DLD1 (cell line): Measurements from ENCODE around the gene CXCR2.
"Not testable (repeated sequence)": the region's sequence is repeated elsewhere in the genome, so short reads cannot be mapped to it uniquely, and the experiment has no call there.

ENCODE experiments used
- in situ Hi-C: cut with HindIII; loops from 2 replicates; pipeline ENCODE4 v1.10.0; 2017; ENCODE audit warnings: low sequenced_read_pairs

CXCR2 gene

GRCh38 chr2:218129458-218130135 is 3.8 kb downstream of the CXCR2 start:
- in situ Hi-C loops, result no loop called here

DNA sequence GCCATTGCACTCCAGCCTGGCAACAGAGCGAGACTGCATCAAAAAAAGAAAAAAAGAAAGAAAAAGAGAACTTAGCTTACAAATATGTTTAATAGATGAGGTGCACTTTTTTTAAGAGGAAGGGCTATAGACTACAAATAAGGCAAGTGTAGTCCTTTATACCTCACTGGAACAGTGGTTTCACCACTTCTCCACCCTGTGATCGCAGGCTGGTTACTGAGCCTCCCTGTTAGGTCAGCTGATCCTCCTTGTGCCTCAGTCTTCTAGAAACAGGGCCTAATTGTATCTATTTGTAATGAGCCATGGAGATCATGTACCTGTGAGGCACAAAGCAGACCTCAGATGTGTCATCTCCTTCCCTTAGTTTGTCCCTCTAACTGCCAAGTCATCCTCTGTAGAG is 4.5 kb downstream of the CXCR2 start:
- in situ Hi-C loops, result no loop called here

GRCh38 chr2:218130822-218131221 is 5.0 kb downstream of the CXCR2 start:
- in situ Hi-C loops, result no loop called here

- in situ Hi-C loops, result no loop called here
These were observed 11.7 kb downstream of the CXCR2 start for GRCh38 chr2:218137514-218137913.

DNA sequence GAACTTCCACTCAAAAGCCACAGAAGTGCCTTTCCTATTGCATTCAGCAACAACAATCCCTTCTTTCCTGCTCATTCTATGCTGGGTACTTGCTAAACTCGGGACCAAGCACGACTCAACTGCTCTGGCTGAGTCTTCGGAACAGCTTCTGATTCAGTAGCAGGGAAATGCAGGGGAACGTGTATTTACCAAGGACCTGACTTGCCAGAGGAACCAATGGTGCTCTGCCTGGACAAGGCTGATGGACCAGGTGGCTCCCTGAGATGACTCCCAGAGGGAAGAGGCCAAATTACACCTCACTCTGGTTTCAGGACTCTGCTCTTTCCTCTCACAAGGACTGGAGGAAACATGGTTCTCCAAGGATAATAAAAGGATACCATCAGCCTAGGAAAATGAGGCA is 12.2 kb downstream of the CXCR2 start:
- in situ Hi-C loops, result no loop called here

- in situ Hi-C loops, result no loop called here
These were observed 19.3 kb downstream of the CXCR2 start for GRCh38 chr2:218145124-218145523.

DNA sequence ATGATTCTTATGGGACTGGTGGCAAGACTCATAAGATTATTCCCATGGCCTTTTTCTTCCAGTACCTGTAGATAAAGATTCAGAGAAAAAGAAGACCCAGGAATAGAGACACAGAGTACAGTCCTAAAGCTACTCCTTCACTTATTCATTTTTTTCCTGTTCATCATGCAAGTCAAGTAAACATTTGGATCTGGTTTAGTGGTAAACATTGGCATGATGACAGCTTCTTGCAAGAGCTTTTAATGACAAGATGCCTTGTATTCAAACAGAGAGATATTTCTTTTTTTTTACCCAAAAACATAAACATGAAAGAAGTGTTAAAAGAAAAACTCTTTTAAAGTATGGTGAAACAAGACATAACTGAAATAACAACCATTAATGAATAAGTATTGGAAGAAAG is 20.2 kb downstream of the CXCR2 start:
- in situ Hi-C loops, result no loop called here

GRCh38 chr2:218149098-218149497 is 23.3 kb downstream of the CXCR2 start:
- in situ Hi-C loops, result no loop called here

DNA sequence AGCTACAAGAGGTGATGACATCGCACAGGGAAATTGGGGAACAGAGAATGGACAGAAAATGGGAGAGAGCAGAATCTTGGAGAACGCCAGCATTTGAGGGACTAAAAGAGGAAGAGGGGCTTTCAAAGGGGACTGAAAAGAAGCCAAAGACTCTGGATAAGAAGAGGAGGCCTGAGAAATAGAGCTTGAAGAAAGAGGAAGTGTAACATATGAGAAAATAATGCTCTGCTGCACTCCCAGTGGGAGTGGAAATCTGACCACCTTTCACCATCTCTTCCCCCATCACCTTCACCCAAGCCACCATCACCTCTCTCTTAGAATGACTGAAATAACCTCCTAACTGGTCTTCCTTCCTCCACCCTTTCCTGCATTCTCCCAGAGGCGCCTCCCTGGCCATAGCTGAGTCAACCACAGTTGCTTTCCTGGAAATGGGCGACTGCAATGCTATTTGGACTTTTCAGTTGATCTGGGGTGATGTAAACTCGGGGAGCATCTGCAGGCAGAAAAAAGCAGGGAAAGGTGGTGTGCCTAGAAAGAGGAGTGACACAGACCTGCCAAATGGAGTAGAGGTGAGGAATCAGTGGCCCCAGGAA is 24.1 kb downstream of the CXCR2 start:
- in situ Hi-C loops, result no loop called here

GRCh38 chr2:218152172-218152571 is 26.3 kb downstream of the CXCR2 start:
- in situ Hi-C loops, result no loop called here

GRCh38 chr2:218152777-218153176 is 26.9 kb downstream of the CXCR2 start:
- in situ Hi-C loops, result no loop called here

GRCh38 chr2:218155953-218156479 is 30.2 kb downstream of the CXCR2 start:
- in situ Hi-C loops, result no loop called here

- in situ Hi-C loops, result no loop called here
These were observed 35.8 kb downstream of the CXCR2 start for GRCh38 chr2:218161644-218162043.

DNA sequence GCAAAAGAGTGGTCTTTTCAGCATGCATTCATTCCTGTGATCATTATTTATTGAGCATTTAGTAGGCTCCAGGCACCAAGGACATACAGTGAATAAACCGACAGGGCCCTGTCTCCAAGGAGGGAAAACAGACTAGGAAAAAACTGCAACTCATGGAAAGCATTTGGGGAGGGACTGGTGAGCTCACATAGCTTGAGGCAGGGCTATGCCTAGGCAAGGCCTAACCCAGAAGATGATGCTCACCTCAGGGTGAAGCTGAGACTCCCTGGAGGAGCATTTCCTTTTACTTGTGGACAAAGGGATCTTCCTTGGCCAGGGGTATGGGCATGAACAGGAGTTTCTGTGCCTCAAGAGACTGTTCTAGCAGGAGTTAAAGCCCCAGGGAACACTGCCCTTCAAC is 37.0 kb downstream of the CXCR2 start:
- in situ Hi-C loops, result no loop called here

- in situ Hi-C loops, result no loop called here
These were observed 41.0 kb downstream of the CXCR2 start, which contains the start of gene CXCR1 for GRCh38 chr2:218166791-218167190. Gene CXCR1 (minus strand): TSS chr2:218166962. CDS start chr2:218165211, 1,751 bp downstream.

GRCh38 chr2:218168016-218168415 is 42.2 kb downstream of the CXCR2 start:
- in situ Hi-C loops, result no loop called here

- in situ Hi-C loops, result no loop called here
These were observed 43.0 kb downstream of the CXCR2 start for GRCh38 chr2:218168635-218169462.

DNA sequence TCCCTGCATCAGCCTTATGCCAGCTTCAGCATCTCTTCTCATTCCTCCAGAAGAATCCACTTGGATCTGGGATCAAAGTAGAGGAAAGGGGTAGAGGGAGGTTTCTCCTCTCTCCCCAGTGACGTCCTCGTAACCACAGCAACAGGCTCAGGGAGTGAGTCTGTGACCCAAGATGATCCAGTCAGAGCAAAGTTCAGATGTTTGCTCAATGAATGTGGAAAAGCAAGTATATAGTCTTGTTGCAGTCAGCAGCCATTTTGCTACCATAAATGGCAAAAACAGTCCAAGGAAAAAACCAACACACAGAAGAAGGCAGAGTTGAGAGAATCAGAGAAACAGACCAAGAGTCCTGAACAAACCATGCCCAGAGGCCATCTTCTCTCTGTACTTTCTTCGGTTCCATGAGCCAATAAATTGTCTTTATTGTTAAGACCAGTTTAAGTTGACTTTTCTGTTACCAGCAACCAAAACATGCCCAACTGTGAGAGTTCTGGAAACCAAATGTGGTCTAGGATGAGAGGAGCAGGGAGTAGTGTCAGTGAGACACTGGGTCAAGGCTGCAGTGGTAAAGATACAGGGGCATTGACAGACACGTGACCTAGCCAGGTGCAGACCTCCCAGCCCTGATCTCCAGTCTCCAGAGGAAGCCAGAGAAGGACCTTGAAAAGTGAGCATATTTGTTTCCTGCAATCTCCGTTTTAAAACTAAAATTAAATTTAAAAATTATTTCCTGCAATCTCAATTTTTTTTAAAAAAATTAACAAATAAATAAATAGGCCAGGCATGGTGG is 44.1 kb downstream of the CXCR2 start:
- in situ Hi-C loops, result no loop called here

DNA sequence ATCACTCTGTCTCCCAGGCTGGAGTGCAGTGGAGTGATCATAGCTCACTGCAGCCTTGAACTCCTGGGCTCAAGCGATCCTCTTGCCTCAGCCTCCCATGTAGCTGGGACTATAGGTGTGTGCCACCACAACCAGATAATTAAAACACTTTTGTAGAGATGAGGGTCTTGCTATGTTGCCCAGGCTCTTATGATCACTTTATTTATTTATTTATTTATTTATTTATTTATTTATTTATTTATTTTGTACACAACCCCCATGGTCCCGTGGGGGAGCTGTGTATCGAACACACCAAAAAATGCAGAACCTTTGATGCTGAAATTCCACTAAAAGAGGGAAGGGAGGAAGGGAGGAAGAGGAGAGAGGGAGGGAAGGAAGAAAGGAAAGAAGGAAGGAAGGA is 45.9 kb downstream of the CXCR2 start:
- in situ Hi-C loops, result not testable (repeated sequence)

GRCh38 chr2:218172845-218173244 is 47.0 kb downstream of the CXCR2 start:
- in situ Hi-C loops, result no loop called here

- in situ Hi-C loops, result loop anchor here (10.0 kb wide), 1 partner anchor 65 kb away; no protein-coding TSS in a partner anchor
These were observed 54.0 kb downstream of the CXCR2 start for GRCh38 chr2:218179782-218180181.
